K562 (cell line): Measurements from ENCODE around the gene EHMT2. TPM values are rescaled to one million over a fixed set of nuclear protein-coding genes. Genes with fewer than 3 reads are reported as not detected.

Experiments used
- AFF1 ChIP-seq, 2 experiments: fragments of 450-650 bp; IDR thresholded peaks; 2 replicates each; pipeline ENCODE4 v1.6.1; 2018; ENCODE audit warnings: mild to moderate bottlenecking in 2 of 2, low read depth in 1 of 2; ENCODE audit not compliant: partially characterized antibody in 2 of 2
- CTBP1 ChIP-seq: fragments of 450-650 bp; IDR thresholded peaks from 2 replicates; pipeline ENCODE4 v1.6.1; 2016; ENCODE audit warnings: borderline replicate concordance
- FOSL1 ChIP-seq: fragments of 200-800 bp; sonication (Bioruptor generic); conservative IDR thresholded peaks from 2 replicates; pipeline ENCODE4 v1.6.1; 2016; ENCODE audit warnings: missing genetic modification characterization, missing compliant biosample characterization
- IRF1 ChIP-seq: sonication (generic); formaldehyde crosslinking; IDR thresholded peaks from 2 replicates; pipeline ENCODE4 v1.8.0; 2022; ENCODE audit warnings: missing genetic modification reagents, mild to moderate bottlenecking, borderline replicate concordance
- MCM2 ChIP-seq: fragments of 450-650 bp; IDR thresholded peaks from 2 replicates; pipeline ENCODE4 v1.6.1; 2017; ENCODE audit warnings: low read depth, mild to moderate bottlenecking
- MLLT1 ChIP-seq, 2 experiments: fragments of 450-650 bp; IDR thresholded peaks; 2 replicates each; pipeline ENCODE4 v1.6.1; 2016
- PRMT5 ChIP-seq: sonication (generic); formaldehyde crosslinking; IDR thresholded peaks from 2 replicates; pipeline ENCODE4 v1.5.0; 2020; ENCODE audit warnings: missing genetic modification reagents
- RAD21 ChIP-seq, 2 experiments: fragments of 250-450 bp in 1 of 2; fragments of 450-650 bp in 1 of 2; sonication (Bioruptor Pico) in 1 of 2; formaldehyde crosslinking in 1 of 2; IDR thresholded peaks in 1 of 2; conservative IDR thresholded peaks in 1 of 2; 2 replicates each; pipeline versions ENCODE4 v1.4.0 to v1.8.0; 2020 to 2022; ENCODE audit warnings: mild to moderate bottlenecking in 2 of 2, moderate library complexity in 1 of 2
- SMAD1 ChIP-seq: fragments of 150-350 bp; IDR thresholded peaks from 2 replicates; pipeline ENCODE4 v1.6.1; 2014; ENCODE audit warnings: low read length, low read depth; ENCODE audit not compliant: partially characterized antibody
- ZBTB12 ChIP-seq: fragments of 250-450 bp; sonication (Bioruptor Pico); IDR thresholded peaks from 2 replicates; pipeline ENCODE4 v1.4.0; 2020
- ZBTB17 ChIP-seq: fragments of 450-650 bp; formaldehyde crosslinking; IDR thresholded peaks from 2 replicates; pipeline ENCODE4 v1.4.0; 2020; ENCODE audit warnings: mild to moderate bottlenecking
- ZNF512 ChIP-seq: IDR thresholded peaks from 2 replicates; pipeline ENCODE4 v1.6.1; 2016; ENCODE audit warnings: missing genetic modification characterization, missing compliant biosample characterization
- polyA plus RNA-seq, 8 experiments: library from polyadenylated mRNA; depleted of rRNA in 4 of 8; stranded (reverse) in 5 of 8; unstranded in 3 of 8; fragments of >200 nt; fragmentation: Nextera tagmentation in 2 of 8; fragmentation: Illumina TruSeq in 1 of 8; extraction: Ambion mirVana in 2 of 8; extraction: Trizol in 1 of 8; gene quantifications; 2 replicates each; pipeline versions ENCODE4 v1.2.1 to v1.2.3, GENCODE V29; 2011 to 2014; ENCODE audit warnings: inconsistent platforms in 1 of 8, missing spikeins in 1 of 8
- total RNA-seq, 7 experiments: library from RNA; depleted of rRNA in 6 of 7; stranded (reverse); fragments of >200 nt in 6 of 7; fragmentation: Illumina TruSeq in 2 of 7; extraction: Trizol in 2 of 7; gene quantifications; 2 replicates each; pipeline versions ENCODE4 v1.2.1 to v1.2.3, GENCODE V29; 2011 to 2021; ENCODE audit warnings: low replicate concordance in 1 of 7

The EHMT2 gene
- total and polyA plus RNA-seq, 9 of the 15 experiments (the other 6 are each of a cell fraction or from before 2014, with no cell fraction given): 2.1 to 63.8 (median 38.5) TPM

- TF ChIP-seq MLLT1 (IDR thresholded peaks at IDR 0.05): peak in 1 of 2 experiments; percentile 88; a peak in 2 of 4 replicates
- TF ChIP-seq PRMT5: no peak
- TF ChIP-seq MCM2: no peak
- TF ChIP-seq ZBTB12 (CRISPR knock-in tag): no peak
- no peak for TF ChIP-seq ZNF512 (tag)
- peak; percentile 27; the same call in 1 of the 2 replicates for TF ChIP-seq CTBP1
- peak; percentile 57 to 69 for TF ChIP-seq RAD21 (CRISPR knock-in tag; conservative IDR thresholded peaks at IDR 0.05 in 1 of 2, IDR thresholded peaks at IDR 0.05 in 1 of 2)
- TF ChIP-seq SMAD1: no peak
- no peak for TF ChIP-seq IRF1 (CRISPR knock-in tag)
- peak; percentile 78; the same call in 1 of the 2 replicates for TF ChIP-seq ZBTB17 (CRISPR knock-in tag)
- no peak for TF ChIP-seq AFF1 (IDR thresholded peaks at IDR 0.05; ENCODE audit: low read depth in 1 of 2, partially characterized antibody in 2 of 2)
- no peak for TF ChIP-seq FOSL1
Measured at GRCh38 chr6:31922942-31923341, 25.4 kb upstream of the EHMT2 start (continued).
